Suprapubic skin (tissue), 4 donors: ENCODE results near the gene HDAC3. TPM values are rescaled to one million over a fixed set of nuclear protein-coding genes. Genes with fewer than 3 reads are reported as not detected.

Source experiments
- DNase-seq, 2 donors: peaks; one replicate each; pipeline ENCODE4 v3.0.0-alpha.2; 2019; ENCODE audit warnings: low spot score in 2 of 2
- H3K27ac ChIP-seq: fragments of 200-600 bp; sonication (generic); one replicate; pipeline ENCODE4 v1.5.1; 2019
- H3K27me3 ChIP-seq: fragments of 200-600 bp; sonication (generic); one replicate; pipeline ENCODE4 v1.5.1; 2019
- H3K36me3 ChIP-seq: fragments of 200-600 bp; sonication (generic); one replicate; pipeline ENCODE4 v1.5.1; 2019
- H3K4me1 ChIP-seq: fragments of 200-600 bp; sonication (generic); one replicate; pipeline ENCODE4 v1.5.1; 2019
- H3K4me3 ChIP-seq: fragments of 200-600 bp; sonication (generic); one replicate; pipeline ENCODE4 v1.5.1; 2019; ENCODE audit warnings: mild to moderate bottlenecking
- H3K9me3 ChIP-seq: fragments of 200-600 bp; sonication (generic); one replicate; pipeline ENCODE4 v1.5.1; 2019
- CTCF ChIP-seq, 2 donors: fragments of 200-600 bp in 1 of 2; fragments of 450-650 bp in 1 of 2; sonication (generic) in 1 of 2; IDR thresholded peaks; one replicate each; pipeline ENCODE4 v1.5.1; 2016 to 2019; ENCODE audit warnings: antibody characterized with exemption in 2 of 2, mild to moderate bottlenecking in 1 of 2, moderate library complexity in 1 of 2
- EP300 ChIP-seq: sonication (generic); formaldehyde crosslinking; IDR thresholded peaks from one replicate; pipeline ENCODE4 v1.6.1; 2017; ENCODE audit warnings: antibody characterized with exemption
- POLR2A ChIP-seq, 2 donors: fragments of 450-650 bp; IDR thresholded peaks; one replicate each; pipeline ENCODE4 v1.6.1; 2017; ENCODE audit warnings: antibody characterized with exemption in 2 of 2, mild to moderate bottlenecking in 2 of 2, moderate library complexity in 2 of 2
- POLR2AphosphoS5 ChIP-seq, 3 donors: sonication (generic); formaldehyde crosslinking; IDR thresholded peaks; one replicate each; pipeline ENCODE4 v1.6.1; 2017; ENCODE audit warnings: antibody characterized with exemption in 3 of 3
- WGBS: methylation state at CpG from one replicate; pipeline ENCODE4 v1.1.5; 2018; 5-methylcytosine and 5-hydroxymethylcytosine counted together
- total RNA-seq, 4 donors: library from RNA; depleted of rRNA; stranded (reverse); fragments of >200 nt; gene quantifications; one replicate each; pipeline ENCODE4 v1.1.0, GENCODE V29; 2016

The HDAC3 gene
- total RNA-seq, 4 donors from 2014 or later: 50.0 to 79.2 (median 59.4) TPM

- no peaks in the 10 kb centered on the region for H3K27me3 ChIP-seq
- no peaks in the 10 kb centered on the region for H3K36me3 ChIP-seq
- peak overlapping the region; percentile 73 for H3K27ac ChIP-seq
- H3K4me3 ChIP-seq: peak overlapping the region; percentile 60
- DNase-seq: no peak
- 72% methylated on average over 2 of the region's 2 CpGs for WGBS
- H3K9me3 ChIP-seq: no peaks in the 10 kb centered on the region
- TF ChIP-seq POLR2A (IDR thresholded peaks at IDR 0.05): no peak
- H3K4me1 ChIP-seq: peaks cover 35% of the 10 kb centered on the region
These were observed 44.6 kb upstream of the HDAC3 start for GRCh38 chr5:141681295-141681694.

- Histone ChIP-seq H3K4me1 (peaks cover 35% of the 10 kb centered on the region), H3K27ac (peak overlapping the region; percentile 73), H3K4me3 (peak overlapping the region; percentile 60), H3K36me3 (no peaks in the 10 kb centered on the region), H3K27me3 (no peaks in the 10 kb centered on the region), H3K9me3 (no peaks in the 10 kb centered on the region)
- WGBS: 54% methylated on average over 5 of the region's 6 CpGs
- no peak for TF ChIP-seq EP300
- no peak for TF ChIP-seq POLR2AphosphoS5 (IDR thresholded peaks at IDR 0.05)
- TF ChIP-seq CTCF (IDR thresholded peaks at IDR 0.05): no peak
- no peak for TF ChIP-seq POLR2A (IDR thresholded peaks at IDR 0.05)
- no peak for DNase-seq
These were observed 44.1 kb upstream of the HDAC3 start for GRCh38 chr5:141680751-141681201.

GRCh38 chr5:141680178-141680577, 43.5 kb upstream of the HDAC3 start:
- 80% methylated on average over 1 of the region's 16 CpGs for WGBS
- H3K4me3 ChIP-seq: no peak overlapping the region

GRCh38 chr5:141677415-141677814, 40.8 kb upstream of the HDAC3 start:
- Histone ChIP-seq H3K36me3 (no peaks in the 10 kb centered on the region), H3K9me3 (no peaks in the 10 kb centered on the region), H3K27me3 (no peaks in the 10 kb centered on the region), H3K4me1 (peaks cover 24% of the 10 kb centered on the region), H3K4me3 (no peak overlapping the region), H3K27ac (no peak overlapping the region)
- TF ChIP-seq POLR2A (IDR thresholded peaks at IDR 0.05): no peak
- peak in 1 of 2 donors; percentile 9 for TF ChIP-seq CTCF (IDR thresholded peaks at IDR 0.05)
- DNase-seq: no peak

More at GRCh38 chr5:141680178-141680577, 43.5 kb upstream of the HDAC3 start:
- TF ChIP-seq CTCF (IDR thresholded peaks at IDR 0.05): no peak
- no peak for TF ChIP-seq EP300
- no peak for TF ChIP-seq POLR2AphosphoS5 (IDR thresholded peaks at IDR 0.05)
- TF ChIP-seq POLR2A (IDR thresholded peaks at IDR 0.05): no peak
- Histone ChIP-seq H3K36me3 (no peaks in the 10 kb centered on the region), H3K27ac (no peak overlapping the region), H3K4me1 (peaks cover 35% of the 10 kb centered on the region), H3K27me3 (no peaks in the 10 kb centered on the region), H3K9me3 (no peaks in the 10 kb centered on the region)
- DNase-seq: no peak

GRCh38 chr5:141675672-141676071, 39.0 kb upstream of the HDAC3 start:
- Histone ChIP-seq H3K27me3 (no peaks in the 10 kb centered on the region), H3K4me3 (no peak overlapping the region), H3K4me1 (peaks cover 7% of the 10 kb centered on the region), H3K9me3 (no peaks in the 10 kb centered on the region), H3K36me3 (no peaks in the 10 kb centered on the region), H3K27ac (no peak overlapping the region)
- WGBS: 87% methylated on average over 4 of the region's 4 CpGs
- DNase-seq: no peak
- TF ChIP-seq POLR2AphosphoS5 (IDR thresholded peaks at IDR 0.05) (no peak), POLR2A (IDR thresholded peaks at IDR 0.05) (no peak), CTCF (IDR thresholded peaks at IDR 0.05) (no peak), EP300 (no peak)

GRCh38 chr5:141674747-141675146, 38.1 kb upstream of the HDAC3 start:
- no peaks in the 10 kb centered on the region for H3K9me3 ChIP-seq
- H3K27ac ChIP-seq: no peak overlapping the region
- 69% methylated on average over 5 of the region's 5 CpGs for WGBS
- no peaks in the 10 kb centered on the region for H3K27me3 ChIP-seq
- TF ChIP-seq POLR2A (IDR thresholded peaks at IDR 0.05): no peak
- no peak for TF ChIP-seq CTCF (IDR thresholded peaks at IDR 0.05)
- no peak for TF ChIP-seq POLR2AphosphoS5 (IDR thresholded peaks at IDR 0.05)
- TF ChIP-seq EP300: no peak
- no peak overlapping the region for H3K4me3 ChIP-seq
- H3K4me1 ChIP-seq: no peaks in the 10 kb centered on the region
- DNase-seq: no peak
- no peaks in the 10 kb centered on the region for H3K36me3 ChIP-seq
